HG03558 (cell line): ENCODE results near the gene AGAP1.

ENCODE experiments used
- ATAC-seq: cut with Tn5 transposase; IDR thresholded peaks from one replicate; pipeline ENCODE4 v1.9.1; 2021; ENCODE audit warnings: moderate number of reproducible peaks; ENCODE audit not compliant: unreplicated experiment; ENCODE audit errors: extremely low read depth

The AGAP1 gene

DNA sequence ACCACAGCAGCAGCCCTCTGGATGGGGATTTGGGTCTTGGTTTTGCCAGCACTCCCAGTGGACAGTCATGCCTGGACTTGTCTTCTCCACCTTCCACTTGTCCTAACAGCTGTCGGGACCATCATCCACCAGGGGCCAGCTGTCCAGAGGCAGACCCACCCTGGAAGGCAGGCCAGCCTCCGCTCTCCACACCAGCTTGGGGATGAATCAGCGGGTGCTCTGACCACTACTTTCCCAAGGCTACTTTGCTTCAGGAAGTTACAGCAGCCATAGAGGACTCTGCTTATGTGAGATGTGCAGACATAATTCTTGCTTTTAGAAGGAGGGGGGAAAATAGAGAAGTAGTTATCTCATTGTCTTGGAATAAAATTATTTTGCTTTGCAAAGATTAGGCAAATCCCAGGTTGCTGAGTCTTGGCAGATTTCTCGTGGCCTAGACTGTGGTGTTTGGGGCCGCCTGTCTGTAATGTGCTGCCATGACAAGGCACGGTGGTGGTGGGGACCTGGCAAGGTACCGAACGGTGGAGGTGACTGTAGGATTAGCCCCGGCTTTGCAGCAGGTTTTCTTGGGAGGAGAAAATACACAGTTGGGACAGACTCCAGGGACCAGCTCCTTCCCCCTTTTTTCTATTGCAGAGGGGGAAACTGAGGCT lies 148.7 kb downstream of the AGAP1 start:
- no peak for ATAC-seq

DNA sequence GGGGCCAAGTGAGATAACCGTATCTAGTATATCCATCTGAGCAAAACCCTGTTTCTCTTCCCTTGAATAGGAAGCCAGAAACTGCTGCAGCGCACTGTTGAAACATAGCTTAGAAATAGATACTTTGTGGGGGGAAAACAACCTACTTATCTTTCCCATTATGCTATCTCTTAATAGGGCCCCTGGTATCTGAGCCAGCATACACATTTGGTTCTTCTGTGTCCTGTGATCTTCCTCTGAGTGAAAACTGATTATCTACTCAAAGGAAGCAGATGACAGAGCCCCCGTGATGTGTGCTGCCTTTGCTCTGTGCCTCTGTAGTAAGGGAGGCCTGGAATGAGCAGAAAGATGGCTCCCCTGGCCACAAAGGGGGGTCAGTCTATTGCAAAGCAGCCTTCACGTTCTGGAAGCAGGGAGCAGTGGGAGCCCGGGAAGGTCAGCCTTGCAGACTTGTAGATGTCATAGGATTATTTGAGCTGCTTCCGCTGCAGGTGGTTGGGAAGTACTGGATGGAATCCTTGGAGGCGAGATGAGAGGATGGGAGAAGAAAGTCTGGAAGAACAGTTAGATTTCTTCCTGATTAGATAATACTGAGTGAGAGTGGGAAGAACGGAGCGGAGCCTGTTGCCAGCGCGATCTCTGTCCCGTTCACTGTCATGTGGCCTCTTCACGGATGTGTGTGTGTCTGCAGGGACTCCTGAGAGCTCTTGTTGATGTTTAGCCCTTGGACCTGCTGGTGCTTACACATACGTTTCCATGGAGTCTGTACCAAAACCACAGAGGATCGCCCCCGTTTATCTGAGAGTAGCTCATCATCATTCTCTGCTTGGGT lies 150.1 kb downstream of the AGAP1 start:
- no peak for ATAC-seq

DNA sequence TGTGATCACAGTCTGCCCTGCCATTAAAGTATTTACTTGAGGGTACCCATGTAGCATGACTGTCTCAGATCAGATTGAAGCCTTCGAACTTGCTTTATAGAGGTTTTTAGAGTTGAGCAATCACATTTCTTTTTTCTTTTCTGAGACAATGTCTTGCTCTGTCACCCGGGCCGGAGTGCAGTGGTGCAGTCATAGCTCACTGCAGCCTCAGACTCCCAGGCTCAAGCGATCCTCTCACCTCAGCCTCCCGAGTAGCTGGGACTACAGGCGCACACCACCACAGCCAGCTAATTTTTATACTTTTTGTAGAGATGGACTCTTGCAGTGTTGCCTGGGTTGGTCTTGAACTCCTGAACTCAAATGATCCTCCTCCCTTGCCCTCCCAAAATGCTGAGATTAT lies 153.4 kb downstream of the AGAP1 start:
- ATAC-seq = no peak

DNA sequence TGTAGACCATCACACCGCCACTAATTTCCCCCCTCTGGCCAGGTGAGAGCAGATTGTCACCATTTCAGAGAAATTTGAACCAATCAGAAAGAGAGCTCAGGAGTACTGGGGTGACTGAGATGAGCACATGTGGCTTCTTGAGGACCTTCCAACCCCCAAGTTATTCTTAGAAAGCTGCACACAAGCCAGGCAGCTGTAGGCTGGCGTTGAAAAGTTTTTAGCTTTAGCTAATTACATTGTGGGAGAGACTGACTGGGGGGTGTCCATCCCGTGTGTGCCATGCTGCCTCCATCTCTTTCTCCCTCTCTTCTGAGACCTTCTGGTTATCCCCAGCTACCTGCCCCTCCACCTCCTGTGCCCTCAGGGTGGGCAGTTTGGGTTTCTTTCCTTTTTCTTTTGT lies 154.0 kb downstream of the AGAP1 start:
- no peak for ATAC-seq

DNA sequence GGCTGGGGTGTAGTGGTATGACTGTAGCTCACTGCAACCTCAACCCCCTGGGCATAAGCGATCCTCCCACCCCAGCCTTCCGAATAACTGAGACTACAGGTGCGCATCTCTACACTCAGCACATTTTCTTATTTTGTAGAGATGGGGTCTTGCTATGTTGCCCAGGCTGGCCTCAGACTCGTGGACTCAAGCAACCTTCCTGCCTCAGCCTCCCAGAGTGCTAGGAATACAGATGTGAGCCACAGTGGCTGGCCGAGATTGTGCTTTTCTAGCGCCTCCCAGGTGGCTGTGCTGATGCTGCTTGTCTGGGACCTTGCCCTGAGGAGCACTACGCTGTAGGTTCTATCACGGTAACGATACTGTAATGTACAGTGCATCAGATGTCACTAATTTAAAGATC lies 155.6 kb downstream of the AGAP1 start:
- no peak for ATAC-seq

DNA sequence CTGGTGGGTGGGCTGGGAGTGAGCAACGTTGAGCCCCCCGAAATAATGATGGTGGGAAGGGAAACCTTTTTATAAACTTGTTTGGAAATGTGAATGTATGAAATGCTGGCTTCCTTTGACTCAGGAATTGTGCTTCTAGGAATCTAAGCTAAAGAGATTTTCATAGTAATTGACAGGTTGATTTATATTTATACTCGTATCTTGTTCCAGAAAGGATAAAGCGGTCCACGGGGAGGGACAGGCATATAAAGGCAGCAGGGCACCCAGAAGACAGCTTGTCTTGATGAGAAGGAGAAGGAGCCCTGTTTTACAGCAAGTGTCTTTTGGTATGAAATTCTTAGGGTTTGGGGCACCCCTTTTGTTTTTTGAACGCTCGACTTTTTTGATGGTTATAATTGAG lies 157.8 kb downstream of the AGAP1 start:
- no peak for ATAC-seq

DNA sequence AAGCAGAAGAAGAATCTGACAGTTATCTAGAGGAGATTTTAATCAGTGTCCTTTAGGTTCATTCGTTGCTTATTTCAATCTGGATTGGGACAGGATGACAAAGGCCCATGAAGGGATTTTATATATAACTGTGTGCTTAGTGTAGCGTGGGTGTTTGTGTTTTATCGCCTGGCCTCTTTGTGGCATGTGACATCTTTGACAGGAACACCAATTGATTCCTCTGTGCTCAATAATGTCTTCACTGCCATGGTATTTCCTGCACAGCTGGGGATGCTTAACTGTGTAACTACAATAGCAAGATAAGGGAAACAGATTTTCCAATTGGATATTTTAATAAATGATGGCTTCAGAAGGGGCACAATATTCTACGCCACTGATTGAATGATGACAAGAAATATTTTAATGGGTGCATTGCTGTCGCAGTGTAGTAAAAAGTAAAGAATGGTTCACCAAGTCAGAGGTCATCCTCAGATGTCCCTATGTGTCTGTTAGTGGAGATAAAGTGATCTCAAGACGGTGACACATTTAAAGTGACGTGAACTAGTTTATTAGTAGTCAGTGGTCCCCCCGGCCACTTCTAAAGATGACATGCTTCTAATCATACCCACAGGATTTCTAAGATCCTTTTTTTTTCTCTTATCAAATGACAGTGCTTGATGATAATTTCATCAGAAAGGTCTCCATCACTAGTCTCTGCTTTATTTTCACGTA lies 160.4 kb downstream of the AGAP1 start:
- ATAC-seq = no peak

DNA sequence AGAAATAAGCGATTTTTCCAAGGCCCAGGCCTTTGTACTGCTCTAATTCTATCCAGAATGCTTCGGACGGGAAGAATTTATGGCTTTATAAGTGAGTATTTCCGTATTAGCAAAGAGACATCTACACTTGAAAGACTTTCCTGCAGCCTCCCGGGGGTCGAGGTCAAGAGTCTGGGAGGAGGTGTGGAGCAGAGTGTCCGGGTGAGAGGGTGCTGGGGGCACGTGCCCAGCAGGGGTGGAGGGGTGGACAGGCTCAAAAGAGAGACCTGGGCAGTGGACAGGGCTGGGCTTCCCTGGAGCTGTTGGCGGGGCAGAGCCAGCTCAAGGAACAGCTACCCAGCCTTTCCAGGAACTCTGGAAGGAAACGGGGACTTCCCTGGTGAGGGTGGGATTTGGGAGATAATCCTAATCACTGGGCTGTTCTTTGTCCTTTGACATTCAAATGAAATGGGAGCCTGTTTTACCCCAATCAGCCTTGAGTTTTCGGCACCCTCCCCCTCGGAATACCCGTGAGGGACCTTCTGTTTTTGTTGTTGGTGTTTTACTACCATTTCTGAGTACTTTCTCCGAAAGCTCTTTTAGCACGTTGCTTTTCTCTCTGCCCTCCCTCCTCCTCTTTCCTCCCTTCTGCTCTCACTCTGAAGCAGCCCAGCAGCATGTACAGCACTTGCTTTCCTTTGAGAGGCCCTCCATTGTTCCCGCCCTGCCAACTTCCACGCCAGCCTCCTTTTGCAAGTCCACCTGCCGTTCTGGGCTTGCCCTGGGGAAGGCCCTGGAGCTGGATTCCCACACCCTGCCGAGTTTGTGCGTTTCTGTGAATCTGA lies 164.7 kb downstream of the AGAP1 start:
- ATAC-seq = no peak

DNA sequence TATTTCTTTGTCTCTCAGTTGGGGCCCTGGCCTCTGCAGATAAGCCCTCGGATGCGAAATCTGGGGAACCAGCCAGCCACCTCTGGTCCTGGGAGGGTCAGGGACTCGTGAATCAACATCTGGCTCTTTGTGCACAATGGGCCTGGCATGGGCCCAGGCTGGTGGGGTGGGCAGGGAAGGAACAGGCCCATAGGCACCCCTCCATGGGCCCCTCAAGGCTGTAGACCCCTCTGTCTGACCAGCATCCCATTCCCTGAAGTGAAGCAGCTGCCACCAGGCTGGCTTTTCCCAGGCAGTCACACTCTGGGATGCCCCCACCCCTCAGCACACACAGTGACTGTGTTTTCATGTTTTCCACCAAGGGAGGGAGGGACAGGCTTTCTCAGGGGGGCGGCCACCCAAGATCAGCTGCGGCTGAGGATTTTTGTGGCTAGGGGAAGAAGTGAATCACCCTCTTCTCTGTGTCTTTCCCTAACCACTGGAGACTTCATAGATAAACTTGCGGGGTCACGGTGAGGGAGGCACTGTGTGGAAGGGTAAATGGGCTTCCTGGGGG lies 166.0 kb downstream of the AGAP1 start:
- ATAC-seq = no peak

DNA sequence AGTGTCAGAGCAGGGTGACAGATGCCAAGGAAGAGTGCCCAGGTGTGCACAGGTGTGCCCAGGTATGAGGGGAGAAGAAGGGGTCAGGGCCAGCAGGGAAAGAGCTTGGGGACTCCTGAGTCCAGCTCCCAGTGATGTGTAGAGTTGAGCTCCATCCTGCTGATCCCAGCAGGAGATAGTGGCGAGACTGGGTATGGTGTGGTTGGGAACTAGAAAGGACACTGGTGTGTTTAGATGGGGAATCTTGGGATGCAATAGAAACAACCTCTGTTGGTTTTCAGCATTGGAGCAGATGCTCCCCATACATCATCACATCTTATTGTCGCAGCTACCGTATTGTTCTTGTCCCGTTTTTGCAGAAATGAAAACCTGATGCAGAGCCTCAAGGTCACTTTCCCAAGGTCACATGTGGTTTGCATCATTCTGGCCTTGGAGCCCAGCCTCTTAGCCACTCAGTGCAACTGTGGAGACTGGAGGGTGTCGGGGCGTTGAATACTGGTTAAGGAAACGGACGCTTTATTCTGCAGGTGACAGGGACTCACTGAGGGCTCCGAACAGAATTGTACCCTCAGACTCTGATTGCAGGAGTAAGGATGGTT lies 166.7 kb downstream of the AGAP1 start:
- no peak for ATAC-seq

DNA sequence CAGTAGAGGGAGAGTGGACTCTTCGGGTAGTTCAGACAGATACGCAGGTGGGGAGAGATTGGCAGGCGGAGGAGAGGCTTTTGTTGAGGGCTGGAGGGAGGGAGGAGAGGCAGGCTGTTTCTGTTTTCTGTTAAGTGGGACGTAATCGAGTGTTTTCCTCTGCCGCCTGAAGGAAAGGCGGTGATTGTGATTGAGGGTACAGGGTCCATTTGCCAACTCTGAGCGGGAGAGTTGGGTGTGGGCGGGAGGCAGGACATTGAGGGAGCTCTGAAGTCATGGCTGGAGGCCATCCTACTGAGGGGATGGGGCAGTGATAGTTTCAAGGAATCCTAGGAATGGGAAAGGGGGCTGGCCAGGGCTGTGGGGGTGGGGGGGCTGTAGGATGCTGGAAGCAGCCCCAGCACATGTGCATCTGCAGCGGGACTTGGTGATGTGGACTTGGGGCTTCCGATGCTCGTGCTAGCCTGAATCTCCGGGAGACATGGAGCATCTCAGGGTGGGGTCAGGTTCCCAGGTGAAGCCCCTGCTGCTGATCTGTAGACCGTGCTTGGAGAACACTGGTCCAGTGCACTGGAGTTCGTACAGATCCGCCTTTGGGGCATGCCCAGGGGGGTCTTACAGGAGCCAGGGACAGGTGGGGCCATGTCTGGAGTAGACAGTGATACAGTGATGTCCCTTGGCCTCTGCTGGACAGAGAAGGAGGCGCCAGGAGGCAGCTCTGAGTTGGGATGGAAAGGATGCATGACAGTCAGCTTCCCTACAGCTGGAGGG lies 167.5 kb downstream of the AGAP1 start:
- ATAC-seq = no peak

DNA sequence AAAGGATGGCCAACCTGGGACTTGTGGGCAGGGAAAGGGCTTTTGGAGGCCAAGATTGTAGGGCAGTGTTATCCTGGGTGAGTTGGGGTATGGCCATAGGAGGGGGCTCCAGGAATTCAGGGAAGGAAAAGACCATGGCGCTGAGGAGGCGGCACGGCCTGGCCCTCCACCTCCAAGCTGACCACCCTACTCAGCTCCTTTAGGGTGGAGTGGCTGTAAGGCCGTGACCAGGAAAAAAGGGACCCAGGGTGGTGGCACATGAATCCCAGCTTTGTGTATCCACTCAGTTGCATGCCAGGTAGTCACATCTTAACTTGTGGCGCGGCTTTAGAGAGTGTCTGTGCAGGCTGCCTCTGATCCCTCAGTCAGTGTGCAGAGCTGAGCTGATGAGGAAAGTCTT lies 168.1 kb downstream of the AGAP1 start:
- ATAC-seq = no peak

DNA sequence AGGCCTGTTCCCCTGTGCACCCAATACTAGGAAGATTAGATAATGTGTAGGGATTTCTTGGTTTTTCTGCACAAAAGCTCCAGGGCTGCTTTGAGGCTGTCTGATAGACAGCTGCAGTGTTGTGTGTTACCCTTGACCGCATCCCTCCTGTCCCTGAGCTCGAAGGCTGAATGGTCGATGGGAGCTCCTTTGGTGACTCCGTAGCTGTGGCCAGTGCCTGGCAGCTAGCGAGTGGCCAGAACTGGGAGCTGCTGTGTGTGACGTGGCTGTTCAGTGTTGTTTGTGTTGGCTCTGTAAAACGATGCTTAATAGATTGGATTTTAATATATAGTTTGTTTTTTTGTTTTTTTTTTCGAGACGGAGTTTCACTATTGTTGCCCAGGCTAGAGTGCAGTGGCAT lies 170.0 kb downstream of the AGAP1 start:
- ATAC-seq = no peak

DNA sequence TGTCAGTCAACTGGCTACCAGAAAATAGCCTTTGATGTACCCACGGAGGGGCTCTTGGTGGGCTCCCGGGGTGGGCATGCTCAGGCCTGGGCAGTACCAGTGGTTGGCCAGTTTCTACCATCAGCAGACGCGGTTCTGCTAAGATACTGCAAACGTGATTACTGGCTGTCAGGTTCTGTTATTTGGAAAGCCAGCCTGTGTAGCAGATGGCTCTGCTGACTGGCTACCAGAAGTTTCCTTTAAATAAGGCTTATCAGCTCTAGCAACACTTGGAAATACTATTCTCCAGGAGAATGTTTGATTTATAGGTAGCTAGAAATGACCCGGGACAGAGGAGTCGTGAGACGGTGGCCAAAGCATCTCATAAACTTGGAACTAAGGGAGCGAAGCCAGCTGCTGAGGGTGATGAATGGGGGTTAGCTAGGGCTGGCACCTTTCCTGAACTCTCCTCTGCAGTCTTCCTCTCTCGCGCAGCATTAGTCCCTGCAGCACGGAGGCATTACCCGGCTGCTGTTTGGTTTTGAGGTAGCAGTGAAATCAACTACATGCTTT lies 171.9 kb downstream of the AGAP1 start:
- no peak for ATAC-seq

DNA sequence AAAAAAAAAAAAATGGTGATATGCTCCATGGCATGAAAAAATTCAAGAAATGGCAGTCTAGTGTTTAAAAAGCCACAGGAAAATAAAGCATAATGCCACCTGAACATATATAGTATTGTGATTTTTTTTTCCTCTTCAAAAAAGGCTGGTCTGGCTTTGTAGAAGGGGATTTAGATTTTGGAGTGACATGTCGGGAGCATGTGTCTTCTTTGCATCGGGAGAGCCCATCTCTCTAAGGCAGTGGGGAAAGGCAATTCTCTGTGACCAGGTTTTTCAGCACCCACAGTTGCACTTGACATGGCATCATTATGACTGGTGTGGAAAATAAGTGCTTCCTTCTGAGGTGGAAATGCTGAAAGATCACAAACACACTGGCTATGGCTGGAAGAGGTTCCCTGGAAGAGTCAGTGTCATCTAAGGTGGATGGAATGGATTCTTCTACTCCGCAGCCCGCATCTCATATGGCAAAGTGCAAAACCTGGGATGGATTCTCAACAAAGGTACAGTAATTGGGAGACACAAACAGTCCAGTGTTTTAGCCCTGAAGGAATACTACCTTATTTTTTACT lies 172.5 kb downstream of the AGAP1 start:
- no peak for ATAC-seq

DNA sequence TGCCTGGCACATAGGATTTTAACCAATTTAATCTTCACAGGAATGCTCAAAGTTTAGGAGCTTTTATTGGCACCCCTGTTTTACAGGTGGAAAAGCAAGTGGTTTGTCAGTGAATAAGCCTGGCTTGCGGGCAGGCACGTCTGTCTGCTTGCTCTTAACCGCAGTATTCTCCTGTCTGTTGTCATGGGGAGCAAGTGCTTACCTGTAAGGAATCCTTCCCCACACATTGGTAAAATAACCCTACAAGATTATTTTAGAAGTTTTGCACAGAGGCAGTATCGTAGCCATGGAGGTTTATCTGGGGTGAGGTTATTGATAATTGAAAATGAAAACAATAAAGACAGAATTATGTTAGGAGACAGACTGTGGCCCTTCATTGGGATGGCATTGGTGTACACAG lies 174.9 kb downstream of the AGAP1 start:
- ATAC-seq = no peak

DNA sequence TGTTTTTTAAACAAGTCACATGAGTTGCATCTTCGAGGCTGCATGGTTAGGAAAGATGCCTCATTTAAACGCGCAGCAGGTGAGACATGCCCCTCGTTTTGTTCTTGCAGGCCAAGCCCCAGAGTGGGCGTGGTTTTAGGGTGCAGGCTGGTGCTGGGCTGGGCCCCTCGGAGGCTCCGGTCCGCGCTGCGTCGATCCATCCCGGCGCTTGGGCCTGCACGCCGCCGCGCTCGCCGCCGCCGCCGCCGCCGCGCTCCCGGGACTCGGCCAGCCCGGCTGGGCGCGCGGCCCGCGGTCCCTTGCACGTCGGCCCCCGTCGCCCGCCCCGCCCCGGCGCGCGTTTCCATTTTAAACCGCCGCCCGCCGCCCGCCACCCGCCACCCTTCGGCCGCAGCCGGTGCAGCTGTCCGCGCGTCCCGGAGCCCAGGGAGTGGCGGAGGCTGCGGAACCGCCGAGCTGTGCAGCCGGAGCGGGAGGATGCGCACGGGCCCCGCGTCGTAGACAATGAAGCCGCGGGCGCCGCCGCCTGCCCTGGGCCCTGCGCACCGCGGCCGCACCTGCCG lies 175.5 kb downstream of the AGAP1 start:
- no peak for ATAC-seq
